ENCODE data around the gene AP1M1. TPM values are rescaled to one million over a fixed set of nuclear protein-coding genes. Genes with fewer than 3 reads are reported as not detected.
A peak's percentile ranks its signal among the peaks of the same experiment; 100 is the strongest.

The AP1M1 gene
- total RNA-seq, 1 experiment from 2014 or later = 27.7 TPM

- Mint-ChIP-seq H3K4me3 (no peak overlapping the region), H3K27ac (no peak overlapping the region), H3K27me3 (ENCODE audit: low read depth) (no peaks in the 10 kb centered on the region), H3K4me1 (no peaks in the 10 kb centered on the region), H3K36me3 (no peaks in the 10 kb centered on the region), H3K9me3 (no peaks in the 10 kb centered on the region)
- POLR2A ChIA-PET = no interaction called here
- ATAC-seq (no peak), DNase-seq (ENCODE audit: low spot score) (no peak)
- CTCF ChIA-PET = interaction anchor here (1.6 to 2.0 kb wide), 2 partner anchors 51 to 108 kb away, joined by 3 to 5 read pairs; no protein-coding TSS in a partner anchor
- TF ChIP-seq, protein P1, sequence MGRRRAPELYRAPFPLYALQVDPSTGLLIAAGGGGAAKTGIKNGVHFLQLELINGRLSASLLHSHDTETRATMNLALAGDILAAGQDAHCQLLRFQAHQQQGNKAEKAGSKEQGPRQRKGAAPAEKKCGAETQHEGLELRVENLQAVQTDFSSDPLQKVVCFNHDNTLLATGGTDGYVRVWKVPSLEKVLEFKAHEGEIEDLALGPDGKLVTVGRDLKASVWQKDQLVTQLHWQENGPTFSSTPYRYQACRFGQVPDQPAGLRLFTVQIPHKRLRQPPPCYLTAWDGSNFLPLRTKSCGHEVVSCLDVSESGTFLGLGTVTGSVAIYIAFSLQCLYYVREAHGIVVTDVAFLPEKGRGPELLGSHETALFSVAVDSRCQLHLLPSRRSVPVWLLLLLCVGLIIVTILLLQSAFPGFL (CRISPR knock-in tag; IDR thresholded peaks at IDR 0.05; ENCODE audit: borderline replicate concordance) = no peak
- TF ChIP-seq ATF6 (CRISPR knock-in tag; IDR thresholded peaks at IDR 0.05) (no peak), GTF2I (CRISPR knock-in tag; conservative IDR thresholded peaks at IDR 0.05) (no peak)
- TF ChIP-seq, protein P2, sequence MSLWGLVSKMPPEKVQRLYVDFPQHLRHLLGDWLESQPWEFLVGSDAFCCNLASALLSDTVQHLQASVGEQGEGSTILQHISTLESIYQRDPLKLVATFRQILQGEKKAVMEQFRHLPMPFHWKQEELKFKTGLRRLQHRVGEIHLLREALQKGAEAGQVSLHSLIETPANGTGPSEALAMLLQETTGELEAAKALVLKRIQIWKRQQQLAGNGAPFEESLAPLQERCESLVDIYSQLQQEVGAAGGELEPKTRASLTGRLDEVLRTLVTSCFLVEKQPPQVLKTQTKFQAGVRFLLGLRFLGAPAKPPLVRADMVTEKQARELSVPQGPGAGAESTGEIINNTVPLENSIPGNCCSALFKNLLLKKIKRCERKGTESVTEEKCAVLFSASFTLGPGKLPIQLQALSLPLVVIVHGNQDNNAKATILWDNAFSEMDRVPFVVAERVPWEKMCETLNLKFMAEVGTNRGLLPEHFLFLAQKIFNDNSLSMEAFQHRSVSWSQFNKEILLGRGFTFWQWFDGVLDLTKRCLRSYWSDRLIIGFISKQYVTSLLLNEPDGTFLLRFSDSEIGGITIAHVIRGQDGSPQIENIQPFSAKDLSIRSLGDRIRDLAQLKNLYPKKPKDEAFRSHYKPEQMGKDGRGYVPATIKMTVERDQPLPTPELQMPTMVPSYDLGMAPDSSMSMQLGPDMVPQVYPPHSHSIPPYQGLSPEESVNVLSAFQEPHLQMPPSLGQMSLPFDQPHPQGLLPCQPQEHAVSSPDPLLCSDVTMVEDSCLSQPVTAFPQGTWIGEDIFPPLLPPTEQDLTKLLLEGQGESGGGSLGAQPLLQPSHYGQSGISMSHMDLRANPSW (CRISPR knock-in tag; conservative IDR thresholded peaks at IDR 0.05; ENCODE audit: low read depth) = no peak
- TF ChIP-seq, protein P3, sequence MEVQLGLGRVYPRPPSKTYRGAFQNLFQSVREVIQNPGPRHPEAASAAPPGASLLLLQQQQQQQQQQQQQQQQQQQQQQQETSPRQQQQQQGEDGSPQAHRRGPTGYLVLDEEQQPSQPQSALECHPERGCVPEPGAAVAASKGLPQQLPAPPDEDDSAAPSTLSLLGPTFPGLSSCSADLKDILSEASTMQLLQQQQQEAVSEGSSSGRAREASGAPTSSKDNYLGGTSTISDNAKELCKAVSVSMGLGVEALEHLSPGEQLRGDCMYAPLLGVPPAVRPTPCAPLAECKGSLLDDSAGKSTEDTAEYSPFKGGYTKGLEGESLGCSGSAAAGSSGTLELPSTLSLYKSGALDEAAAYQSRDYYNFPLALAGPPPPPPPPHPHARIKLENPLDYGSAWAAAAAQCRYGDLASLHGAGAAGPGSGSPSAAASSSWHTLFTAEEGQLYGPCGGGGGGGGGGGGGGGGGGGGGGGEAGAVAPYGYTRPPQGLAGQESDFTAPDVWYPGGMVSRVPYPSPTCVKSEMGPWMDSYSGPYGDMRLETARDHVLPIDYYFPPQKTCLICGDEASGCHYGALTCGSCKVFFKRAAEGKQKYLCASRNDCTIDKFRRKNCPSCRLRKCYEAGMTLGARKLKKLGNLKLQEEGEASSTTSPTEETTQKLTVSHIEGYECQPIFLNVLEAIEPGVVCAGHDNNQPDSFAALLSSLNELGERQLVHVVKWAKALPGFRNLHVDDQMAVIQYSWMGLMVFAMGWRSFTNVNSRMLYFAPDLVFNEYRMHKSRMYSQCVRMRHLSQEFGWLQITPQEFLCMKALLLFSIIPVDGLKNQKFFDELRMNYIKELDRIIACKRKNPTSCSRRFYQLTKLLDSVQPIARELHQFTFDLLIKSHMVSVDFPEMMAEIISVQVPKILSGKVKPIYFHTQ (CRISPR knock-in tag; IDR thresholded peaks at IDR 0.05) = no peak
- TF ChIP-seq, protein P4, sequence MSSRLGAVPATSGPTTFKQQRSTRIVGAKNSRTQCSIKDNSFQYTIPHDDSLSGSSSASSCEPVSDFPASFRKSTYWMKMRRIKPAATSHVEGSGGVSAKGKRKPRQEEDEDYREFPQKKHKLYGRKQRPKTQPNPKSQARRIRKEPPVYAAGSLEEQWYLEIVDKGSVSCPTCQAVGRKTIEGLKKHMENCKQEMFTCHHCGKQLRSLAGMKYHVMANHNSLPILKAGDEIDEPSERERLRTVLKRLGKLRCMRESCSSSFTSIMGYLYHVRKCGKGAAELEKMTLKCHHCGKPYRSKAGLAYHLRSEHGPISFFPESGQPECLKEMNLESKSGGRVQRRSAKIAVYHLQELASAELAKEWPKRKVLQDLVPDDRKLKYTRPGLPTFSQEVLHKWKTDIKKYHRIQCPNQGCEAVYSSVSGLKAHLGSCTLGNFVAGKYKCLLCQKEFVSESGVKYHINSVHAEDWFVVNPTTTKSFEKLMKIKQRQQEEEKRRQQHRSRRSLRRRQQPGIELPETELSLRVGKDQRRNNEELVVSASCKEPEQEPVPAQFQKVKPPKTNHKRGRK (CRISPR knock-in tag; IDR thresholded peaks at IDR 0.05; ENCODE audit: borderline replicate concordance) = no peak
- TF ChIP-seq, protein P5, sequence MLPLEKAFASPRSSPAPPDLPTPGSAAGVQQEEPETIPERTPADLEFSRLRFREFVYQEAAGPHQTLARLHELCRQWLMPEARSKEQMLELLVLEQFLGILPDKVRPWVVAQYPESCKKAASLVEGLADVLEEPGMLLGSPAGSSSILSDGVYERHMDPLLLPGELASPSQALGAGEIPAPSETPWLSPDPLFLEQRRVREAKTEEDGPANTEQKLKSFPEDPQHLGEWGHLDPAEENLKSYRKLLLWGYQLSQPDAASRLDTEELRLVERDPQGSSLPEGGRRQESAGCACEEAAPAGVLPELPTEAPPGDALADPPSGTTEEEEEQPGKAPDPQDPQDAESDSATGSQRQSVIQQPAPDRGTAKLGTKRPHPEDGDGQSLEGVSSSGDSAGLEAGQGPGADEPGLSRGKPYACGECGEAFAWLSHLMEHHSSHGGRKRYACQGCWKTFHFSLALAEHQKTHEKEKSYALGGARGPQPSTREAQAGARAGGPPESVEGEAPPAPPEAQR (CRISPR knock-in tag; IDR thresholded peaks at IDR 0.05) = no peak
- TF ChIP-seq, protein P6, sequence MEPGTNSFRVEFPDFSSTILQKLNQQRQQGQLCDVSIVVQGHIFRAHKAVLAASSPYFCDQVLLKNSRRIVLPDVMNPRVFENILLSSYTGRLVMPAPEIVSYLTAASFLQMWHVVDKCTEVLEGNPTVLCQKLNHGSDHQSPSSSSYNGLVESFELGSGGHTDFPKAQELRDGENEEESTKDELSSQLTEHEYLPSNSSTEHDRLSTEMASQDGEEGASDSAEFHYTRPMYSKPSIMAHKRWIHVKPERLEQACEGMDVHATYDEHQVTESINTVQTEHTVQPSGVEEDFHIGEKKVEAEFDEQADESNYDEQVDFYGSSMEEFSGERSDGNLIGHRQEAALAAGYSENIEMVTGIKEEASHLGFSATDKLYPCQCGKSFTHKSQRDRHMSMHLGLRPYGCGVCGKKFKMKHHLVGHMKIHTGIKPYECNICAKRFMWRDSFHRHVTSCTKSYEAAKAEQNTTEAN (CRISPR knock-in tag; IDR thresholded peaks at IDR 0.05) = no peak
These were observed 76.7 kb downstream of the AP1M1 start for GRCh38 chr19:16274447-16274846.

DNA sequence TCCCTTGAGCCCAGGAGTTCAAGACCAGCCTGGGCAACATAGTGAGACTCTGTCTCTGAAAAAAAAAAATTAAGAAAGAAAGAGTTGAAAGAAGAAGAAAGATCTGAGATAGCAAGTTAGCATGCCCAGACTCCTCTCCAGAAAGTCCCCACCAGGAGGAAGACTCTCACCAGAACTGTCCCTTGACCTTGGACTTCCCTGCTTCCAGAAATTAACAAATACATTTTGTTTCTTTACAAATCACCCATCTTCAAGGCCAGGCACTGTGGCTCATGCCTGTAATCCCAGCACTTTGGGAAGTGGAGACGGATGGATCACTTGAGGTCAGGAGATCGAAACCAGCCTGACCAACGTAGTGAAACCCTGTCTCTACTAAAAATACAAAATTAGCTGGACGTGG lies 82.6 kb downstream of the AP1M1 start:
- no peaks in the 10 kb centered on the region for H3K27me3 Mint-ChIP-seq (ENCODE audit: low read depth)
- DNase-seq (ENCODE audit: low spot score) (no peak), ATAC-seq (no peak)
- H3K4me1 Mint-ChIP-seq = no peaks in the 10 kb centered on the region; the same call in 1 of the 2 replicates
- no peak overlapping the region for H3K4me3 Mint-ChIP-seq
- POLR2A ChIA-PET = no interaction called here
- no peaks in the 10 kb centered on the region for H3K36me3 Mint-ChIP-seq
- peak overlapping the region; percentile 41; the same call in 1 of the 2 replicates for H3K27ac Mint-ChIP-seq
- CTCF ChIA-PET = interaction anchor here (2.0 kb wide), 1 partner anchor 96 kb away, joined by 5 read pairs; no protein-coding TSS in a partner anchor
- no peaks in the 10 kb centered on the region for H3K9me3 Mint-ChIP-seq
- TF ChIP-seq KAT7 (CRISPR knock-in tag; IDR thresholded peaks at IDR 0.05; ENCODE audit: borderline replicate concordance) (no peak), GRHL2 (CRISPR knock-in tag; IDR thresholded peaks at IDR 0.05; ENCODE audit: insufficient replicate concordance, severe bottlenecking) (no peak), ZBTB21 (CRISPR knock-in tag; IDR thresholded peaks at IDR 0.05; ENCODE audit: borderline replicate concordance) (no peak), SMAD4 (CRISPR knock-in tag; IDR thresholded peaks at IDR 0.05) (no peak), ZNF232 (CRISPR knock-in tag; IDR thresholded peaks at IDR 0.05) (no peak), ZNF219 (CRISPR knock-in tag; IDR thresholded peaks at IDR 0.05; ENCODE audit: borderline replicate concordance) (no peak), SOX15 (CRISPR knock-in tag; IDR thresholded peaks at IDR 0.05) (no peak), NR1H2 (CRISPR knock-in tag; IDR thresholded peaks at IDR 0.05) (no peak), MYBL2 (CRISPR knock-in tag; IDR thresholded peaks at IDR 0.05) (no peak), ZNF263 (CRISPR knock-in tag; IDR thresholded peaks at IDR 0.05; ENCODE audit: low read depth) (no peak)
- TF ChIP-seq, protein P1 (CRISPR knock-in tag; IDR thresholded peaks at IDR 0.05; ENCODE audit: borderline replicate concordance) = no peak
- TF ChIP-seq, protein P7, sequence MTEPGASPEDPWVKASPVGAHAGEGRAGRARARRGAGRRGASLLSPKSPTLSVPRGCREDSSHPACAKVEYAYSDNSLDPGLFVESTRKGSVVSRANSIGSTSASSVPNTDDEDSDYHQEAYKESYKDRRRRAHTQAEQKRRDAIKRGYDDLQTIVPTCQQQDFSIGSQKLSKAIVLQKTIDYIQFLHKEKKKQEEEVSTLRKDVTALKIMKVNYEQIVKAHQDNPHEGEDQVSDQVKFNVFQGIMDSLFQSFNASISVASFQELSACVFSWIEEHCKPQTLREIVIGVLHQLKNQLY (CRISPR knock-in tag; IDR thresholded peaks at IDR 0.05) = no peak
